Stimulated activated naive CD4-positive, alpha-beta T cell treated with Interleukin-2 at 50 U/mL for 16 hours (primary cell): ENCODE measurements around the gene XYLT1.

Experiments
- DNase-seq: peaks from one replicate; lab custom pipeline; 2025; lab: John Stamatoyannopoulos, UW

The XYLT1 gene

GRCh38 chr16:17373533-17373932, 97.2 kb downstream of the XYLT1 start:
- no peak for DNase-seq

- no peak for DNase-seq
Measured at GRCh38 chr16:17372386-17372785, 98.4 kb downstream of the XYLT1 start.

GRCh38 chr16:17371299-17371698, 99.5 kb downstream of the XYLT1 start:
- no peak for DNase-seq

GRCh38 chr16:17370731-17371285, 100.0 kb downstream of the XYLT1 start:
- no peak for DNase-seq

GRCh38 chr16:17370223-17370707, 100.5 kb downstream of the XYLT1 start:
- DNase-seq: peak; percentile 14

GRCh38 chr16:17369421-17370222, 101.1 kb downstream of the XYLT1 start:
- peak; percentile 34 for DNase-seq

GRCh38 chr16:17368951-17369350, 101.8 kb downstream of the XYLT1 start:
- peak; percentile 10 for DNase-seq

- DNase-seq: no peak
Measured at GRCh38 chr16:17368446-17368845, 102.3 kb downstream of the XYLT1 start.

GRCh38 chr16:17367923-17368322, 102.8 kb downstream of the XYLT1 start:
- DNase-seq: no peak

- no peak for DNase-seq
Measured at GRCh38 chr16:17367036-17367435, 103.7 kb downstream of the XYLT1 start.

- no peak for DNase-seq
Measured at GRCh38 chr16:17366299-17366961, 104.3 kb downstream of the XYLT1 start.

GRCh38 chr16:17365591-17366298, 105.0 kb downstream of the XYLT1 start:
- no peak for DNase-seq

- DNase-seq: no peak
Measured at GRCh38 chr16:17365211-17365541, 105.6 kb downstream of the XYLT1 start.

- peak; percentile 49 for DNase-seq
Measured at GRCh38 chr16:17364319-17365210, 106.2 kb downstream of the XYLT1 start.

- DNase-seq: no peak
Measured at GRCh38 chr16:17362946-17363345, 107.8 kb downstream of the XYLT1 start.

- no peak for DNase-seq
Measured at GRCh38 chr16:17362183-17362582, 108.6 kb downstream of the XYLT1 start.

GRCh38 chr16:17360693-17361122, 110.1 kb downstream of the XYLT1 start:
- no peak for DNase-seq

- DNase-seq: peak; percentile 66
Measured at GRCh38 chr16:17359788-17360390, 110.9 kb downstream of the XYLT1 start.

GRCh38 chr16:17358846-17359245, 111.9 kb downstream of the XYLT1 start:
- DNase-seq: no peak

- no peak for DNase-seq
Measured at GRCh38 chr16:17358355-17358754, 112.4 kb downstream of the XYLT1 start.
